ENCODE data around the gene HRAS.

HRAS gene

GRCh38 chr11:553083-553987 lies 18.0 kb upstream of the HRAS start:
- DNase-seq (ENCODE audit: low spot score) = no peak

GRCh38 chr11:551596-551995 lies 16.2 kb upstream of the HRAS start:
- no peak for DNase-seq (ENCODE audit: low spot score)

GRCh38 chr11:551131-551530 lies 15.8 kb upstream of the HRAS start:
- DNase-seq (ENCODE audit: low spot score) = no peak

- no peak for DNase-seq (ENCODE audit: low spot score)
Measured at GRCh38 chr11:550746-551085, 15.3 kb upstream of the HRAS start.

GRCh38 chr11:550021-550745 lies 14.8 kb upstream of the HRAS start:
- DNase-seq (ENCODE audit: low spot score) = no peak

GRCh38 chr11:548700-549603 lies 13.6 kb upstream of the HRAS start:
- no peak for DNase-seq (ENCODE audit: low spot score)

- no peak for DNase-seq (ENCODE audit: low spot score)
Measured at GRCh38 chr11:545171-545570, 9.8 kb upstream of the HRAS start.

GRCh38 chr11:544817-545166 lies 9.4 kb upstream of the HRAS start:
- no peak for DNase-seq (ENCODE audit: low spot score)

- DNase-seq (ENCODE audit: low spot score) = no peak
Measured at GRCh38 chr11:541433-541885, 6.1 kb upstream of the HRAS start.

GRCh38 chr11:540583-541432 lies 5.4 kb upstream of the HRAS start:
- DNase-seq (ENCODE audit: low spot score) = no peak

GRCh38 chr11:539971-540481 lies 4.7 kb upstream of the HRAS start:
- DNase-seq (ENCODE audit: low spot score) = no peak

- DNase-seq (ENCODE audit: low spot score) = no peak
Measured at GRCh38 chr11:538431-539051, 3.2 kb upstream of the HRAS start.

- DNase-seq (ENCODE audit: low spot score) = no peak
Measured at GRCh38 chr11:537622-538430, 2.5 kb upstream of the HRAS start.

GRCh38 chr11:536841-537621 lies 1.7 kb upstream of the HRAS start, which contains the start of gene LRRC56:
Gene LRRC56, plus strand, starts transcription at chr11:537527. Its CDS starts 3,158 bp downstream, at chr11:540685.
- DNase-seq (ENCODE audit: low spot score) = peak; percentile 60

GRCh38 chr11:535210-535518 lies 212 bp downstream of the HRAS start:
- DNase-seq (ENCODE audit: low spot score) = no peak

GRCh38 chr11:534396-535209 lies 773 bp downstream of the HRAS start:
- no peak for DNase-seq (ENCODE audit: low spot score)

- DNase-seq (ENCODE audit: low spot score) = no peak
Measured at GRCh38 chr11:533586-534395, 1.6 kb downstream of the HRAS start.
